ENCODE results near the gene IFT20. TPM values are rescaled to one million over a fixed set of nuclear protein-coding genes. Genes with fewer than 3 reads are reported as not detected.

IFT20 gene
- polyA plus RNA-seq, 2 of the 4 experiments (the other 2 are of a cell fraction) = 56.8 to 72.1 TPM

GRCh38 chr17:28363776-28364650 is 28.7 kb upstream of the IFT20 start:
- no peak for FAIRE-seq
- H3K9me3 ChIP-seq = no peaks in the 10 kb centered on the region

GRCh38 chr17:28363186-28363585 is 27.9 kb upstream of the IFT20 start:
- Histone ChIP-seq H3K27ac (no peak overlapping the region), H3K9me3 (no peaks in the 10 kb centered on the region), H3K4me2 (no peak overlapping the region), H3K4me3 (no peak overlapping the region), H3K4me1 (peaks cover 6% of the 10 kb centered on the region; the same call in 1 of the 3 replicates)
- FAIRE-seq (no peak), ATAC-seq (no peak), DNase-seq (ENCODE audit: low read depth in 1 of 2, low spot score in 1 of 2) (no peak)
- POLR2A ChIA-PET = no interaction called here
- TF ChIP-seq MAFK (IDR thresholded peaks at IDR 0.05; ENCODE audit: partially characterized antibody) (no peak), CHD2 (IDR thresholded peaks at IDR 0.05; ENCODE audit: low read length, partially characterized antibody) (no peak), HES2 (IDR thresholded peaks at IDR 0.05) (no peak), ELK1 (IDR thresholded peaks at IDR 0.05; ENCODE audit: low read depth, low read length) (no peak), EHMT2 (IDR thresholded peaks at IDR 0.05; ENCODE audit: low read depth) (no peak), RAD21 (conservative IDR thresholded peaks at IDR 0.05 in 1 of 2, IDR thresholded peaks at IDR 0.05 in 1 of 2) (no peak)
- WGBS (ENCODE audit: missing lambda C conversion rate) = 90% methylated on average over 5 of the region's 5 CpGs
- CTCF ChIA-PET = interaction anchor here (1.1 to 1.4 kb wide), 2 partner anchors 9 to 111 kb away, joined by 4 read pairs; no protein-coding TSS in a partner anchor

More at GRCh38 chr17:28363776-28364650, 28.7 kb upstream of the IFT20 start:
- ChIA-PET CTCF (interaction anchor here (1.1 to 1.4 kb wide), 3 partner anchors 9 to 112 kb away, joined by 3 to 4 read pairs (median 4); no protein-coding TSS in a partner anchor), POLR2A (no interaction called here)
- ATAC-seq = no peak
- TF ChIP-seq CHD4 (IDR thresholded peaks at IDR 0.05; ENCODE audit: borderline replicate concordance) (no peak), HOXB13 (CRISPR knock-in tag; IDR thresholded peaks at IDR 0.05; ENCODE audit: low read depth) (no peak), SREBF2 (IDR thresholded peaks at IDR 0.05) (no peak), SMC3 (IDR thresholded peaks at IDR 0.05) (no peak), MAX (IDR thresholded peaks at IDR 0.05) (no peak), EP300 (IDR thresholded peaks at IDR 0.05) (no peak), ZFP36 (IDR thresholded peaks at IDR 0.05; ENCODE audit: borderline replicate concordance, partially characterized antibody) (no peak), NPAS2 (CRISPR knock-in tag; IDR thresholded peaks at IDR 0.05; ENCODE audit: borderline replicate concordance) (no peak), HMGXB4 (CRISPR knock-in tag; IDR thresholded peaks at IDR 0.05; ENCODE audit: borderline replicate concordance) (no peak), HEYL (CRISPR knock-in tag; IDR thresholded peaks at IDR 0.05) (no peak), ESRRA (IDR thresholded peaks at IDR 0.05; ENCODE audit: borderline replicate concordance, low read length) (no peak), REST (IDR thresholded peaks at IDR 0.05) (no peak), E2F6 (IDR thresholded peaks at IDR 0.05; ENCODE audit: borderline replicate concordance, low read depth) (no peak), JUNB (IDR thresholded peaks at IDR 0.05) (no peak), PHF8 (IDR thresholded peaks at IDR 0.05; ENCODE audit: borderline replicate concordance, low read depth) (no peak)
- Histone ChIP-seq H3K27ac (no peak overlapping the region), H3K4me2 (no peak overlapping the region), H3K4me1 (no peaks in the 10 kb centered on the region), H3K4me3 (no peak overlapping the region)
- no peak for DNase-seq (ENCODE audit: low read depth in 1 of 2, low spot score in 1 of 2)
- WGBS (ENCODE audit: missing lambda C conversion rate) = 86% methylated on average over 8 of the region's 8 CpGs
